Gastroesophageal sphincter (tissue), 4 donors: ENCODE data around the gene KIF22. TPM values are rescaled to one million over a fixed set of nuclear protein-coding genes. Genes with fewer than 3 reads are reported as not detected.

ENCODE experiments used
- ATAC-seq: fragments of 150-250 bp; one replicate; pipeline ENCODE4 v1.9.1; 2016; ENCODE audit warnings: mild to moderate bottlenecking, moderate library complexity
- H3K27ac ChIP-seq, 4 donors: fragments of 200-600 bp; sonication (generic) in 3 of 4; 1 replicate in 3 of 4; 2 replicates in 1 of 4; pipeline ENCODE4 v1.5.1; 2016 to 2019
- H3K27me3 ChIP-seq: fragments of 200-600 bp; sonication (generic); one replicate; pipeline ENCODE4 v1.5.1; 2019
- H3K36me3 ChIP-seq, 2 donors: fragments of 200-600 bp; sonication (generic); one replicate each; pipeline ENCODE4 v1.5.1; 2019; ENCODE audit warnings: control low read depth in 1 of 2
- H3K4me1 ChIP-seq, 3 donors: fragments of 200-600 bp; sonication (generic); 1 replicate in 2 of 3; 2 replicates in 1 of 3; pipeline ENCODE4 v1.5.1; 2016 to 2019; ENCODE audit warnings: control low read depth in 2 of 3
- H3K4me3 ChIP-seq, 2 donors: fragments of 200-600 bp; sonication (generic); one replicate each; pipeline ENCODE4 v1.5.1; 2019; ENCODE audit warnings: mild to moderate bottlenecking in 1 of 2, moderate library complexity in 1 of 2
- H3K9me3 ChIP-seq, 3 donors: fragments of 200-600 bp; sonication (generic); one replicate each; pipeline ENCODE4 v1.5.1; 2017 to 2019; ENCODE audit warnings: control low read depth in 2 of 3
- CTCF ChIP-seq, 4 experiments: fragments of 200-600 bp in 2 of 4; fragments of 450-650 bp in 2 of 4; sonication (generic) in 1 of 4; IDR thresholded peaks; one replicate each; pipeline ENCODE4 v1.5.1; 2017 to 2019; ENCODE audit warnings: antibody characterized with exemption in 4 of 4, mild to moderate bottlenecking in 2 of 4, moderate library complexity in 2 of 4
- EP300 ChIP-seq: sonication (generic); formaldehyde crosslinking; IDR thresholded peaks from one replicate; pipeline ENCODE4 v1.6.1; 2017; ENCODE audit warnings: antibody characterized with exemption, mild to moderate bottlenecking
- POLR2A ChIP-seq, 2 donors: fragments of 450-650 bp; IDR thresholded peaks; one replicate each; pipeline ENCODE4 v1.6.1; 2017; ENCODE audit warnings: antibody characterized with exemption in 2 of 2, mild to moderate bottlenecking in 2 of 2, moderate library complexity in 1 of 2
- POLR2AphosphoS5 ChIP-seq: sonication (generic); formaldehyde crosslinking; IDR thresholded peaks from one replicate; pipeline ENCODE4 v1.6.1; 2017; ENCODE audit warnings: antibody characterized with exemption
- WGBS, 2 donors: methylation state at CpG; one replicate each; pipeline ENCODE4 v1.1.5; 2018; ENCODE audit warnings: low coverage in 1 of 2; 5-methylcytosine and 5-hydroxymethylcytosine counted together
- total RNA-seq, 4 donors: library from RNA; depleted of rRNA; stranded (reverse); fragments of >200 nt; gene quantifications; one replicate each; pipeline ENCODE4 v1.1.0, GENCODE V29; 2016

The KIF22 gene
- total RNA-seq, 4 donors from 2014 or later = 9.4 to 17.3 (median 12.8) TPM

- H3K4me3 ChIP-seq = no peak overlapping the region
- 63 to 76% methylated on average over 4 to 6 of the region's 6 CpGs for WGBS, 2 donors
- peaks cover 7% of the 10 kb centered on the region for H3K27me3 ChIP-seq
- H3K27ac ChIP-seq = no peak overlapping the region
- no peak for ATAC-seq
- H3K9me3 ChIP-seq = no peaks in the 10 kb centered on the region
- H3K36me3 ChIP-seq = no peaks in the 10 kb centered on the region
- H3K4me1 ChIP-seq = no peaks in the 10 kb centered on the region
- TF ChIP-seq CTCF (IDR thresholded peaks at IDR 0.05) = no peak
- TF ChIP-seq POLR2AphosphoS5 = no peak
- no peak for TF ChIP-seq POLR2A (IDR thresholded peaks at IDR 0.05)
These were observed 28.7 kb upstream of the KIF22 start for GRCh38 chr16:29761882-29762281.

DNA sequence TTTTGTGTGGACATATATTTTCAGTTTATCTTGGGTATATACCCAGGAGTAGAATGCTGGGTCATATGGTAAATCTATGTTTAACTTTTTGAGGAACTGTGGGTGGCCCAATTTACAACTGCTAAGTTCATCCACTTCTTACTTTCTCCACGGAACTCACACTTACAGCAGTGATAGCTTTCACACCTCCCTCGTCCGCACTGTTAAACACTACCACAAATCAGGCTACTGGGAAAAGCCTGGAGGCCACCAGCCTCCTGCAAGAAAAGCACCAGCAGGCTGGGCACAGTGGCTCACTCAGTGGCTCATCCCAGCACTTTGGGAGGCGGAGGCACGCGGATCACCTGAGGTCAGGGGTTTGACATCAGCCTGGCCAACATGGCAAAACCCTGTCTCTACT is 27.2 kb upstream of the KIF22 start:
- TF ChIP-seq CTCF (IDR thresholded peaks at IDR 0.05) (no peak), POLR2AphosphoS5 (no peak), POLR2A (IDR thresholded peaks at IDR 0.05) (no peak), EP300 (no peak)
- Histone ChIP-seq H3K27me3 (peaks cover 7% of the 10 kb centered on the region), H3K4me1 (no peaks in the 10 kb centered on the region), H3K36me3 (no peaks in the 10 kb centered on the region), H3K9me3 (no peaks in the 10 kb centered on the region), H3K4me3 (no peak overlapping the region), H3K27ac (no peak overlapping the region)
- 45 to 74% methylated on average over 4 to 6 of the region's 6 CpGs for WGBS, 2 donors
- ATAC-seq = no peak

DNA sequence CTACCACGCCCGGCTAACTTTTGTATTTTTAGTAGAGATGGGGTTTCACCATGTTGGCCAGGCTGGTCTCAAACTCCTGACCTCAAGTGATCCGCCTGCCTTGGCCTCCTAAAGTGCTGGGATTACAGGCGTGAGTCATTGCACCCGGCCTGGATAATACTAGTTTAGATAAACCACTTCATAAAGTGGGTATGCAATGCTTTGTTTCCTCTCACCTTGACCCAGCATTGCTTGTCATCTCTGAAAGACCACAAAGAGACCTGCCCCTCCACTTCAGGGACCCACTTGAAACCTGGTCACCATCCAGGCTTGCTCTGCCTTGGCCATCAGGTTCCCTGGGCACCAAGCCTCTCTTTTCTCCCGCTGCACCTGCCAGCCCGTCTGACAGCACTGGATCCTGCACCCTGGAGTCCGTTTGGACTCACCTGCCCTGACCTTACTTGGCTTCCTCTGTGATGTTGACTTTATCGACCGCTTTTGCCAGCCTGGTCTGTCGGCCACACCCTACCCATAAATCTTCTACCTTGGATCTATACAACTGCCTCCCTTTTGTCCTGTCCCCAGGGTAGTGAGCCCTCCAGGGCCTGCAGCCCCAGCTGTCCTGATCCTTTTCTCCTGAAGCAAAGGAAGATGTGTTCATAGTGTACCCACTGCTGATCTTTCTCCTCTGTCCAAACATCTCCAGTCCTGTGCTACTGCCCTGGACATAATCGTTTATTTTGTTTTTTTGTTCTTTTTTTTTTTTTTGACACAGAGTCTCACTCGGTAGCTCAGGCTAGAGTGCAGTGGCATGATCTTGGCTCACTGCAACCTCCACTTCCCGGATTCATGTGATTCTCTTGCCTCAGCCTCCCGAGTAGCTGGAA is 25.2 kb upstream of the KIF22 start:
- Histone ChIP-seq H3K4me3 (no peak overlapping the region), H3K36me3 (no peaks in the 10 kb centered on the region), H3K27me3 (peaks cover 7% of the 10 kb centered on the region), H3K27ac (no peak overlapping the region), H3K4me1 (no peaks in the 10 kb centered on the region), H3K9me3 (no peaks in the 10 kb centered on the region)
- 57 to 69% methylated on average over 5 to 10 of the region's 15 CpGs for WGBS, 2 donors
- TF ChIP-seq POLR2A (IDR thresholded peaks at IDR 0.05) (no peak), POLR2AphosphoS5 (no peak), CTCF (IDR thresholded peaks at IDR 0.05) (no peak), EP300 (no peak)
- ATAC-seq = no peak

DNA sequence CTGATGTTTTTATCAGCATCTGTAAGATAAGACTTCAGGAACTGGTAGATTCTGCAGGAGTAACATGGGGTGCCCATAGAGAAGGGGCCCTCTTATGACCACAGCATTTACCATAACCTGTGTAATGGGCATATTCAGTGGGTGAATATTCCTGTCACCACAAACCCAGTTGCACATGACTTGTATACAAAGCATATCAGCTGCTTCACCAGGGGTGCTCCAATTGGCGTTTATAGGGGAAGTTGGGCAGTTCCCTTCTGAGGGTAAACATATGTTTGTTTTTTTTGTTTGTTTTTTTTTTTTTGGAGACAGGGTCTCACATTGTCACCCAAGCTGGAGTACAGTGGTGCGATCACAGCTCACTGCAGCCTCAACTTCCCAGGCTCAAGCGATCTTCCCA is 24.0 kb upstream of the KIF22 start:
- Histone ChIP-seq H3K27me3 (peaks cover 7% of the 10 kb centered on the region), H3K4me1 (no peaks in the 10 kb centered on the region), H3K9me3 (no peaks in the 10 kb centered on the region), H3K27ac (no peak overlapping the region), H3K4me3 (no peak overlapping the region), H3K36me3 (no peaks in the 10 kb centered on the region)
- ATAC-seq = no peak
- no peak for TF ChIP-seq CTCF (IDR thresholded peaks at IDR 0.05)
- TF ChIP-seq EP300 = no peak
- TF ChIP-seq POLR2A (IDR thresholded peaks at IDR 0.05) = no peak
- TF ChIP-seq POLR2AphosphoS5 = no peak
- WGBS, 2 donors = 78 to 88% methylated on average over 1 to 3 of the region's 3 CpGs

DNA sequence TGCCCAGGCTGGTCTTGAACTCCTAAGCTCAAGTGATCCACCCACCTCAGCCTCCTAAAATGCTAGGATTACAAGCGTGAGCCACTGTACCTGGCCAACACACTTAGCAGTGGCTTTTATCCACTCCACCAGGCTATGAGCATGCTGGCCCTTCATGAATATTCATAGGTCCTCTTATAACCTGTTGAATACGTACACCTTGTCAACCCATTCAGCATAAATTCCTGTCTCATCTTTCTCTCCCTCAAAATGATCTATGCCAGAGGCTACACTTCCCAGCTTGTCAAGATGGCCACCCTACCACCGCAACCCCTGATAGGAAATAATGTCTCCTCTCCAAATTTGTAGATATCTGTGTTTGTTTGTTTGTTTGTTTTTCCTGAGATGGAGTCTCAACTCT is 23.5 kb upstream of the KIF22 start:
- Histone ChIP-seq H3K4me3 (no peak overlapping the region), H3K27me3 (peaks cover 7% of the 10 kb centered on the region), H3K9me3 (no peaks in the 10 kb centered on the region), H3K4me1 (no peaks in the 10 kb centered on the region), H3K36me3 (no peaks in the 10 kb centered on the region), H3K27ac (no peak overlapping the region)
- ATAC-seq = no peak
- TF ChIP-seq POLR2A (IDR thresholded peaks at IDR 0.05) (no peak), CTCF (IDR thresholded peaks at IDR 0.05) (no peak), EP300 (no peak), POLR2AphosphoS5 (no peak)
- WGBS, 2 donors = 73 to 89% methylated on average over 2 to 3 of the region's 3 CpGs
